GM13977 (cell line): Measurements from ENCODE around the gene TSHZ2.

Experiments used
- DNase-seq: peaks from one replicate; pipeline ENCODE4 v3.0.0; 2012; ENCODE audit warnings: low spot score
- in situ Hi-C: fragments of 300-500 bp; cut with MboI; formaldehyde crosslinking; loops from one replicate; pipeline ENCODE4 v1.12.0; 2022; ENCODE audit warnings: low sequenced_read_pairs, low pct_unique_long_range_greater_than_20kb, mixed read lengths, inconsistent platforms; ENCODE audit not compliant: unreplicated experiment
- TF ChIP-seq, protein P1 (sequence below): IDR thresholded peaks from 2 replicates; pipeline ENCODE4 v1.5.1; 2012; ENCODE audit warnings: mild to moderate bottlenecking, control low read depth; ENCODE audit not compliant: insufficient read depth; ENCODE audit errors: extremely low read depth, missing control alignments

The TSHZ2 gene

DNA sequence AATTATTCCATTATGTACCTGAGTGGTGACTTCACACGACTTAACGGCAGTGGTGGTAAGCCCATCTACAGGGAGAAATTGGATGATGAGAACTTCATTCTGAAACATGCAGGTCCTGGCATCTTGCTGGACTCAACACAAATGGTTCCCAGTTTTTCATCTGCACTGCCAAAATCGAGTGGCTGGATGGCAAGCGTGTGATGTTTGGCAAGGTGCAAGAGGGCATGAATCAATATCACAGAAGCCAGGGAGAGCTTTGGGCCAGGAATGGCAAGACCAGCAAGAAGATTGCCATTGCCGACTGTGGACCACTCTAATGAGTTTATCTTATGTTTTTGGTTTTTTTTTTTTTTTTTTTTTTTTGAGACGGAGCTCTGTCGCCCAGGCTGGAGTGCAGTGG, 449.2 kb downstream of the TSHZ2 start:
- no peak for DNase-seq
- TF ChIP-seq, protein P1, sequence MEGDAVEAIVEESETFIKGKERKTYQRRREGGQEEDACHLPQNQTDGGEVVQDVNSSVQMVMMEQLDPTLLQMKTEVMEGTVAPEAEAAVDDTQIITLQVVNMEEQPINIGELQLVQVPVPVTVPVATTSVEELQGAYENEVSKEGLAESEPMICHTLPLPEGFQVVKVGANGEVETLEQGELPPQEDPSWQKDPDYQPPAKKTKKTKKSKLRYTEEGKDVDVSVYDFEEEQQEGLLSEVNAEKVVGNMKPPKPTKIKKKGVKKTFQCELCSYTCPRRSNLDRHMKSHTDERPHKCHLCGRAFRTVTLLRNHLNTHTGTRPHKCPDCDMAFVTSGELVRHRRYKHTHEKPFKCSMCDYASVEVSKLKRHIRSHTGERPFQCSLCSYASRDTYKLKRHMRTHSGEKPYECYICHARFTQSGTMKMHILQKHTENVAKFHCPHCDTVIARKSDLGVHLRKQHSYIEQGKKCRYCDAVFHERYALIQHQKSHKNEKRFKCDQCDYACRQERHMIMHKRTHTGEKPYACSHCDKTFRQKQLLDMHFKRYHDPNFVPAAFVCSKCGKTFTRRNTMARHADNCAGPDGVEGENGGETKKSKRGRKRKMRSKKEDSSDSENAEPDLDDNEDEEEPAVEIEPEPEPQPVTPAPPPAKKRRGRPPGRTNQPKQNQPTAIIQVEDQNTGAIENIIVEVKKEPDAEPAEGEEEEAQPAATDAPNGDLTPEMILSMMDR = no peak
- in situ Hi-C loops = loop anchor here (25.0 kb wide), 1 partner anchor 391 kb away; no protein-coding TSS in a partner anchor

DNA sequence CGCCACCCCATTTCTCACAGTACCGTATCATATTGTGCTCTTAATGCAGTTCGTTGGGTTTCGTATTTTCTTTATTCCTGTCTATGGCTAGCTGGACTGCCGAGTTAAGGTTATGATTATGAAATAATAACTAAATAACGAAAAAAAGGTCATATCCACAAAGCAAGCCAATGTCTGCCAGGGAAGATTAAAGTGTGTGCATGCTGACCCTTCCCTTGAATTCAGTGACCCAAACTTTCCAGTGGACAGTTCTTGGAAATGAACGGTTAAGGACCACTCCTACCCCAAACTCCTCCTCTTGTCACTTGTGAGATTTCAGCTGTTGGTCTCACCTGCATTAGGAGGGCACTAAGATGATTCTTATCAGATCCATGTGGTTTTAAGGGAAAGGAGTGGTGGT, 449.9 kb downstream of the TSHZ2 start:
- in situ Hi-C loops = loop anchor here (25.0 kb wide), 1 partner anchor 390 kb away; no protein-coding TSS in a partner anchor
- TF ChIP-seq, protein P1 = no peak

DNA sequence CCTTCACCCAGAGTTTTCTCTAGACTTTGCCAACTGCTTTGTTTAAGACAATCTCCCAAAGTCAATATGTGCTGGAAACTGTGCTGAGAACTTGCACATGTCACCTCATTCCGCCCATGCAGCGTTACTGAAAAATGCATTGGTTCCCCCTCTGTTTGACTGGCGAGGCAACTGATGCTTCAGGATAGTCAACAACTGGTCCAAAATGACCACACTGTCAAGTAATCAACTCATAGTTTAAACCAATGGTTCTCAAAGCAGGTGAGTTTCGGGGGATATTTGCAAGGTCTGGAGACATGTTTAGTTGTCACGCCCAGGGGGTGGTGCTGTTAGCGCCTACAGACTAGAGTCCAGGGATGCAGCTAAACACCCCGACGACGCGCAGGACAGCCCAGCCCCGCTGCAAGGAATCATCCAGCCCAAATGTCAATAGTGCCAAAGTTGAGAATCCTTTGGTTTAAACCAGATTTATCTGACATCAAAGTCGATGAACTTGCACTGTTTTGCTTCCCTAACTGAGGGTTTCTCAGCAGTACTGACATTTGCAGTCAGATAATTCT, 451.5 kb downstream of the TSHZ2 start:
- DNase-seq = no peak
- TF ChIP-seq, protein P1 = no peak
- in situ Hi-C loops = loop anchor here (25.0 kb wide), 1 partner anchor 389 kb away; no protein-coding TSS in a partner anchor

More for the DNA sequence above, 449.9 kb downstream of the TSHZ2 start:
- no peak for DNase-seq

DNA sequence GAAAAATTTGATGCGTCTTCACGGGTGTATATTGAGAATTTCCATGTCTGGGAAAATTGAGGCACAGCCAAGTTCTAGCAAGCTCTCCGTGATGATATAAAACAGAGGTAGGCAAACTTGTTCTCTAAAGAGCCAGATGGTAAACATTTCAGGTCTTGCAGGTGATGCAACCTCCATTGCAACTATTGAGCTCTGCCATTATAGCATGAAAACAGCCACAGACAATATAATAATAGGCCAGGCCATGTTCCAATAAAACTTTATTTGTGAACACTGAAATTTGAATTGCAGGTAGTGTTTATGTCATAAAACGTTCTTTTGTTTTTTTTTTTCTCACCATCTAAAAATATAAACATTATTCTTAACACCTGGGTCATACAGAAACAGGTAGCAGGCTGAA, 453.3 kb downstream of the TSHZ2 start:
- DNase-seq = no peak
- in situ Hi-C loops = no loop called here
- TF ChIP-seq, protein P1 = no peak

- in situ Hi-C loops = no loop called here
- TF ChIP-seq, protein P1 = no peak
- no peak for DNase-seq
Observed at GRCh38 chr20:53425941-53426340, 453.8 kb downstream of the TSHZ2 start.

GRCh38 chr20:53426766-53427312, 454.7 kb downstream of the TSHZ2 start:
- in situ Hi-C loops = no loop called here
- DNase-seq = no peak
- TF ChIP-seq, protein P1 = no peak
